CD14-positive monocyte (primary cell): Measurements from ENCODE around the gene RBP5. TPM values are rescaled to one million over a fixed set of nuclear protein-coding genes. Genes with fewer than 3 reads are reported as not detected.

ENCODE experiments used
- DNase-seq, 3 donors: peaks; one replicate each; pipeline ENCODE4 v3.0.0-alpha.2; 2011 to 2022
- H2AFZ ChIP-seq: 2 replicates; pipeline ENCODE4 v1.6.0; 2012; ENCODE audit warnings: mild to moderate bottlenecking, low read depth, low read length, inconsistent platforms; ENCODE audit not compliant: insufficient read depth, poor library complexity, severe bottlenecking
- H3K27ac ChIP-seq, 2 donors: 1 replicate in 1 of 2; 2 replicates in 1 of 2; pipeline ENCODE4 v1.5.1; 2012 to 2013; ENCODE audit warnings: low read length in 2 of 2, control low read depth in 1 of 2, inconsistent platforms in 1 of 2, low read depth in 1 of 2, mild to moderate bottlenecking in 1 of 2
- H3K27me3 ChIP-seq, 2 donors: one replicate each; pipeline versions ENCODE4 v1.6.0 to v1.6.1; 2011 to 2013; ENCODE audit warnings: low read length in 2 of 2; ENCODE audit not compliant: control insufficient read depth in 2 of 2, insufficient read depth in 2 of 2
- H3K36me3 ChIP-seq, 2 donors: replicated peaks in 1 of 2; 1 replicate in 1 of 2; 2 replicates in 1 of 2; pipeline versions ENCODE4 v1.5.1 to v1.6.1; 2012 to 2013; ENCODE audit warnings: low read length in 2 of 2, control low read depth in 1 of 2, inconsistent platforms in 1 of 2, mild to moderate bottlenecking in 1 of 2; ENCODE audit not compliant: insufficient read depth in 2 of 2, control insufficient read depth in 1 of 2
- H3K4me1 ChIP-seq, 2 donors: 1 replicate in 1 of 2; 2 replicates in 1 of 2; pipeline versions ENCODE4 v1.5.1 to v1.6.1; 2012 to 2013; ENCODE audit warnings: low read length in 2 of 2, control low read depth in 1 of 2, inconsistent platforms in 1 of 2, mild to moderate bottlenecking in 1 of 2, moderate library complexity in 1 of 2; ENCODE audit not compliant: insufficient read depth in 2 of 2, control insufficient read depth in 1 of 2
- H3K4me2 ChIP-seq: replicated peaks from 2 replicates; pipeline ENCODE3; 2012; ENCODE audit warnings: low read length, moderate library complexity, mild to moderate bottlenecking; ENCODE audit not compliant: poor library complexity, severe bottlenecking; ENCODE audit errors: extremely low read depth
- H3K4me3 ChIP-seq, 3 experiments: fragments of 200-600 bp in 1 of 3; sonication (generic) in 1 of 3; replicated peaks in 1 of 3; 1 replicate in 2 of 3; 2 replicates in 1 of 3; pipeline ENCODE4 v1.5.1; 2011 to 2013; ENCODE audit warnings: low read length in 3 of 3, mild to moderate bottlenecking in 3 of 3, control low read depth in 2 of 3, low read depth in 2 of 3, inconsistent platforms in 1 of 3, moderate library complexity in 1 of 3
- H3K79me2 ChIP-seq: 2 replicates; pipeline ENCODE4 v1.6.0; 2012; ENCODE audit warnings: mild to moderate bottlenecking, control low read depth, inconsistent platforms, low read length, moderate library complexity; ENCODE audit not compliant: insufficient read depth
- H3K9ac ChIP-seq: 2 replicates; pipeline ENCODE4 v1.6.0; 2017; ENCODE audit warnings: low read length, mild to moderate bottlenecking; ENCODE audit not compliant: insufficient read depth, poor library complexity, severe bottlenecking
- H3K9me3 ChIP-seq, 2 donors: replicated peaks in 1 of 2; 1 replicate in 1 of 2; 2 replicates in 1 of 2; pipeline versions ENCODE4 v1.5.1 to v1.6.1; 2012 to 2013; ENCODE audit warnings: low read length in 2 of 2, control low read depth in 1 of 2; ENCODE audit not compliant: control insufficient read depth in 1 of 2, insufficient read depth in 1 of 2
- H4K20me1 ChIP-seq: 2 replicates; pipeline ENCODE4 v1.6.0; 2012; ENCODE audit warnings: mild to moderate bottlenecking, low read length, control low read depth, moderate library complexity; ENCODE audit not compliant: insufficient read depth
- H3K27ac Mint-ChIP-seq, 7 donors: one replicate each; pipeline ENCODE4 v1.8.0; 2020; ENCODE audit warnings: mild to moderate bottlenecking in 7 of 7, mixed read lengths in 7 of 7, moderate library complexity in 6 of 7, inconsistent platforms in 2 of 7
- H3K27me3 Mint-ChIP-seq, 3 donors: one replicate each; pipeline ENCODE4 v1.8.0; 2021 to 2022; ENCODE audit warnings: low read depth in 3 of 3, mild to moderate bottlenecking in 3 of 3, mixed read lengths in 3 of 3, moderate library complexity in 3 of 3, inconsistent platforms in 1 of 3
- H3K36me3 Mint-ChIP-seq, 2 donors: one replicate each; pipeline ENCODE4 v1.8.0; 2020; ENCODE audit warnings: mixed read lengths in 2 of 2, inconsistent platforms in 1 of 2, mild to moderate bottlenecking in 1 of 2
- H3K4me1 Mint-ChIP-seq: one replicate; pipeline ENCODE4 v1.8.0; 2020; ENCODE audit warnings: mild to moderate bottlenecking, mixed read lengths
- H3K4me3 Mint-ChIP-seq, 2 donors: one replicate each; pipeline ENCODE4 v1.8.0; 2020; ENCODE audit warnings: mild to moderate bottlenecking in 2 of 2, mixed read lengths in 2 of 2, moderate library complexity in 1 of 2
- H3K9me3 Mint-ChIP-seq, 7 donors: one replicate each; pipeline ENCODE4 v1.8.0; 2020 to 2022; ENCODE audit warnings: mixed read lengths in 7 of 7, mild to moderate bottlenecking in 6 of 7, moderate library complexity in 6 of 7, inconsistent platforms in 2 of 7
- CTCF ChIP-seq: fragments of 200-600 bp; IDR thresholded peaks from one replicate; pipeline ENCODE4 v1.8.0; 2022; ENCODE audit warnings: antibody characterized with exemption, mild to moderate bottlenecking
- WGBS: methylation state at CpG from one replicate; pipeline ENCODE4 v1.1.5; 2013; ENCODE audit warnings: missing lambda C conversion rate; ENCODE audit not compliant: insufficient coverage; 5-methylcytosine and 5-hydroxymethylcytosine counted together
- intact Hi-C, 2 donors: fragments of 100-400 bp; cut with micrococcal nuclease; formaldehyde crosslinking; loops; one replicate each; pipeline versions ENCODE4 v1.15.0 to v1.15.1; 2023
- polyA plus RNA-seq, 3 donors: library from polyadenylated mRNA; depleted of rRNA in 1 of 3; unstranded in 2 of 3; stranded (reverse) in 1 of 3; fragments of 300-500 nt in 2 of 3; fragments of >200 nt in 1 of 3; fragmentation: Illumina TruSeq in 2 of 3; gene quantifications; 1 replicate in 2 of 3; 2 replicates in 1 of 3; pipeline ENCODE4 v1.2.3, GENCODE V29; 2012 to 2021

Gene RBP5
- polyA plus RNA-seq, 3 donors: not detected

- H3K9me3 Mint-ChIP-seq: no peaks in the 10 kb centered on the region
- H3K27ac Mint-ChIP-seq: peak overlapping the region in 4 of 7 donors; percentile 3 to 80 (median 43)
- H3K27me3 Mint-ChIP-seq: peaks cover 3 to 5% (median 4%) of the 10 kb centered on the region in 3 donors
- peaks cover 16% of the 10 kb centered on the region for H3K4me1 Mint-ChIP-seq
- H3K36me3 Mint-ChIP-seq: peaks cover 51 to 52% of the 10 kb centered on the region in 2 donors
- Histone ChIP-seq H3K4me3 (no peak overlapping the region), H4K20me1 (peaks cover 21% of the 10 kb centered on the region), H3K36me3 (peaks cover 18 to 56% of the 10 kb centered on the region in 2 donors), H3K27ac (peak overlapping the region in 1 of 2 donors; percentile 25), H3K4me2 (no peak overlapping the region), H3K79me2 (no peaks in the 10 kb centered on the region), H3K9me3 (no peaks in the 10 kb centered on the region), H3K4me1 (peaks cover 9 to 11% of the 10 kb centered on the region in 2 donors), H2AFZ (no peak overlapping the region), H3K27me3 (no peaks in the 10 kb centered on the region), H3K9ac (no peak overlapping the region)
- TF ChIP-seq CTCF: no peak
- intact Hi-C loops: loop anchor here in 1 of 2 donors (10.0 kb wide), 1 partner anchor 75 kb away; no protein-coding TSS in a partner anchor
- peak; percentile 18 to 39 (median 32) for DNase-seq
- H3K4me3 Mint-ChIP-seq: peak overlapping the region in 1 of 2 donors; percentile 40
- 85% methylated on average over 8 of the region's 9 CpGs for WGBS
These were observed 29.2 kb downstream of the RBP5 start for GRCh38 chr12:7099290-7099996.

GRCh38 chr12:7096979-7097378 is 31.7 kb downstream of the RBP5 start:
- Mint-ChIP-seq H3K4me1 (peaks cover 18% of the 10 kb centered on the region), H3K4me3 (no peak overlapping the region), H3K27me3 (peaks cover 5 to 15% (median 5%) of the 10 kb centered on the region in 3 donors), H3K36me3 (peaks cover 30 to 35% of the 10 kb centered on the region in 2 donors), H3K27ac (no peak overlapping the region), H3K9me3 (peaks cover 0 to 1% (median 0%) of the 10 kb centered on the region in 7 donors)
- peaks cover 10 to 32% of the 10 kb centered on the region in 2 donors for H3K36me3 ChIP-seq
- H3K4me1 ChIP-seq: peaks cover 11 to 12% of the 10 kb centered on the region in 2 donors
- no peak for DNase-seq
- no peak overlapping the region for H3K4me3 ChIP-seq
- no peaks in the 10 kb centered on the region for H3K79me2 ChIP-seq
- no peak overlapping the region for H3K4me2 ChIP-seq
- peaks cover 4% of the 10 kb centered on the region for H4K20me1 ChIP-seq
- no peak overlapping the region for H3K9ac ChIP-seq
- intact Hi-C loops: loop anchor here in 1 of 2 donors (10.0 kb wide), 1 partner anchor 72 kb away; no protein-coding TSS in a partner anchor
- no peak for TF ChIP-seq CTCF
- no peak overlapping the region for H3K27ac ChIP-seq
- WGBS: 93% methylated on average over 15 of the region's 19 CpGs
- H3K27me3 ChIP-seq: peaks cover 0 to 2% of the 10 kb centered on the region in 2 donors
- no peaks in the 10 kb centered on the region for H3K9me3 ChIP-seq
- no peak overlapping the region for H2AFZ ChIP-seq
